Thymus (tissue), 14 donors: ENCODE measurements around the gene ERICH4. TPM values are rescaled to one million over a fixed set of nuclear protein-coding genes. Genes with fewer than 3 reads are reported as not detected.

Source experiments
- DNase-seq, 9 donors: peaks; one replicate each; pipeline ENCODE4 v3.0.0-alpha.2; 2013; ENCODE audit warnings: low spot score in 9 of 9, low read depth in 6 of 9, missing footprints in 1 of 9
- H3K27ac ChIP-seq, 2 donors: one replicate each; pipeline ENCODE4 v1.5.1; 2013; ENCODE audit warnings: control low read depth in 1 of 2, low read depth in 1 of 2, low read length in 1 of 2, mild to moderate bottlenecking in 1 of 2, moderate library complexity in 1 of 2
- H3K27me3 ChIP-seq, 2 donors: one replicate each; pipeline ENCODE4 v1.5.1; 2013; ENCODE audit warnings: low read length in 1 of 2; ENCODE audit not compliant: control insufficient read depth in 2 of 2, insufficient read depth in 1 of 2
- H3K36me3 ChIP-seq, 2 donors: one replicate each; pipeline ENCODE4 v1.5.1; 2013; ENCODE audit warnings: low read length in 1 of 2, mild to moderate bottlenecking in 1 of 2, moderate library complexity in 1 of 2; ENCODE audit not compliant: control insufficient read depth in 2 of 2, insufficient read depth in 2 of 2
- H3K4me1 ChIP-seq, 2 donors: one replicate each; pipeline ENCODE4 v1.5.1; 2013; ENCODE audit warnings: low read length in 2 of 2; ENCODE audit not compliant: control insufficient read depth in 2 of 2, insufficient read depth in 2 of 2
- H3K4me3 ChIP-seq, 2 donors: one replicate each; pipeline ENCODE4 v1.5.1; 2013; ENCODE audit warnings: low read length in 2 of 2, control low read depth in 1 of 2, mild to moderate bottlenecking in 1 of 2
- H3K9me3 ChIP-seq, 2 donors: one replicate each; pipeline ENCODE4 v1.5.1; 2013; ENCODE audit warnings: low read length in 1 of 2, mild to moderate bottlenecking in 1 of 2; ENCODE audit not compliant: control insufficient read depth in 2 of 2, insufficient read depth in 1 of 2
- WGBS: extraction: QIAGEN DNeasy Blood & Tissue Kit; methylation state at CpG from one replicate; pipeline ENCODE4 v1.1.7; 2013; 5-methylcytosine and 5-hydroxymethylcytosine counted together
- long read RNA-seq, 10 donors: transcript quantifications; one replicate each; lab custom pipeline, GENCODE V29; 2026
- polyA plus RNA-seq: library from polyadenylated mRNA; stranded (reverse); fragments of 200-250 nt; gene quantifications from one replicate; pipeline ENCODE4 v1.2.3, GENCODE V29; 2013
- total RNA-seq: library from RNA; stranded (reverse); fragments of 120-200 nt; gene quantifications from one replicate; pipeline ENCODE4 v1.2.4, GENCODE V29; 2013
- donor health status: healthy.

The ERICH4 gene
- total RNA-seq (not detected), polyA plus RNA-seq (0.05 TPM)
- long read RNA-seq, donor 1, result 0 reads
- long read RNA-seq, donor 2, result 0 reads
- long read RNA-seq, donor 3, result 0 reads
- long read RNA-seq, donor 4, result 0 reads
- long read RNA-seq, donor 5, partial matches to known transcripts, result 0 of 2 reads
- long read RNA-seq, donor 5, other reads (novel, unspliced or antisense), result 0 of 2 reads
- long read RNA-seq, donor 6, result 0 reads
- long read RNA-seq, donor 7, result 0 reads
- long read RNA-seq, donor 8, result 0 reads
- long read RNA-seq, donor 9, result 0 reads
- long read RNA-seq, donor 10, result 0 reads

- peaks cover 0 to 6% of the 10 kb centered on the region in 2 donors for H3K27me3 ChIP-seq
- H3K4me3 ChIP-seq, result no peak within 1 kb of the TSS
- no peaks in the 10 kb centered on the region for H3K9me3 ChIP-seq
- peaks cover 4 to 13% of the 10 kb centered on the region in 2 donors for H3K4me1 ChIP-seq
- H3K27ac ChIP-seq, result no peak within 1 kb of the TSS
- DNase-seq, result no peak
- 92% methylated on average over 7 of the region's 7 CpGs for WGBS
- H3K36me3 ChIP-seq, result peaks cover 0 to 5% of the 10 kb centered on the region in 2 donors
These were observed at the start of gene ERICH4 for GRCh38 chr19:41442473-41443355. ERICH4 (plus strand) TSS chr19:41443156; CDS start chr19:41443170, 14 bp downstream.

- Histone ChIP-seq H3K36me3 (peaks cover 11 to 17% of the 10 kb centered on the region in 2 donors), H3K9me3 (no peaks in the 10 kb centered on the region), H3K27ac (no peak overlapping the region), H3K27me3 (no peaks in the 10 kb centered on the region), H3K4me1 (peaks cover 10 to 19% of the 10 kb centered on the region in 2 donors), H3K4me3 (no peak overlapping the region)
- WGBS, result 79% methylated on average over 6 of the region's 6 CpGs
- DNase-seq, result no peak
These were observed 47.6 kb upstream of the ERICH4 start for GRCh38 chr19:41395355-41395754.

- peak; percentile 99 to 100 (median 100) for DNase-seq
- Histone ChIP-seq H3K36me3 (peaks cover 0 to 5% of the 10 kb centered on the region in 2 donors), H3K27ac (peak within 1 kb of the TSS; percentile 81 to 92), H3K27me3 (no peaks in the 10 kb centered on the region), H3K4me1 (peaks cover 10 to 19% of the 10 kb centered on the region in 2 donors), H3K4me3 (peak within 1 kb of the TSS; percentile 71 to 90), H3K9me3 (no peaks in the 10 kb centered on the region)
- under 1% methylated on average over 50 of the region's 50 CpGs for WGBS
These were observed 45.6 kb upstream of the ERICH4 start, which contains the start of the genes BCKDHA and EXOSC5 for GRCh38 chr19:41397086-41398049. BCKDHA (plus strand) TSS chr19:41397818; CDS start chr19:41397828, 10 bp downstream. EXOSC5 (minus strand) TSS chr19:41397359; CDS start chr19:41397328, 31 bp downstream.

GRCh38 chr19:41398050-41398418 is 44.9 kb upstream of the ERICH4 start:
- peak in 1 of 9 donors; percentile 2 for DNase-seq
- Histone ChIP-seq H3K4me3 (peak overlapping the region; percentile 71 to 90), H3K27ac (peak overlapping the region in 1 of 2 donors; percentile 92), H3K36me3 (peaks cover 0 to 8% of the 10 kb centered on the region in 2 donors), H3K27me3 (no peaks in the 10 kb centered on the region), H3K9me3 (no peaks in the 10 kb centered on the region), H3K4me1 (peaks cover 10 to 19% of the 10 kb centered on the region in 2 donors)
- 0% methylated on average over 5 of the region's 5 CpGs for WGBS

- peaks cover 10 to 19% of the 10 kb centered on the region in 2 donors for H3K4me1 ChIP-seq
- H3K27me3 ChIP-seq, result no peaks in the 10 kb centered on the region
- peak overlapping the region; percentile 71 to 90 for H3K4me3 ChIP-seq
- no peaks in the 10 kb centered on the region for H3K9me3 ChIP-seq
- WGBS, result 81% methylated on average over 3 of the region's 3 CpGs
- no peak for DNase-seq
- peaks cover 0 to 13% of the 10 kb centered on the region in 2 donors for H3K36me3 ChIP-seq
- H3K27ac ChIP-seq, result no peak overlapping the region
These were observed 44.4 kb upstream of the ERICH4 start for GRCh38 chr19:41398598-41398997.

GRCh38 chr19:41399091-41399490 is 43.9 kb upstream of the ERICH4 start:
- Histone ChIP-seq H3K36me3 (peaks cover 0 to 15% of the 10 kb centered on the region in 2 donors), H3K27ac (no peak overlapping the region), H3K27me3 (no peaks in the 10 kb centered on the region), H3K9me3 (no peaks in the 10 kb centered on the region), H3K4me3 (no peak overlapping the region), H3K4me1 (peaks cover 10 to 19% of the 10 kb centered on the region in 2 donors)
- DNase-seq, result no peak
- WGBS, result over 99% methylated on average over 3 of the region's 3 CpGs

GRCh38 chr19:41399525-41399924 is 43.4 kb upstream of the ERICH4 start:
- peaks cover 0 to 15% of the 10 kb centered on the region in 2 donors for H3K36me3 ChIP-seq
- H3K4me1 ChIP-seq, result peaks cover 10 to 19% of the 10 kb centered on the region in 2 donors
- no peak for DNase-seq
- no peak overlapping the region for H3K27ac ChIP-seq
- H3K27me3 ChIP-seq, result no peaks in the 10 kb centered on the region
- WGBS, result 96% methylated on average over 2 of the region's 2 CpGs
- no peak overlapping the region for H3K4me3 ChIP-seq
- H3K9me3 ChIP-seq, result no peaks in the 10 kb centered on the region

GRCh38 chr19:41401483-41401882 is 41.5 kb upstream of the ERICH4 start:
- Histone ChIP-seq H3K27me3 (no peaks in the 10 kb centered on the region), H3K4me1 (peaks cover 10 to 16% of the 10 kb centered on the region in 2 donors), H3K4me3 (no peak overlapping the region), H3K27ac (no peak overlapping the region), H3K9me3 (no peaks in the 10 kb centered on the region), H3K36me3 (peaks cover 0 to 15% of the 10 kb centered on the region in 2 donors)
- WGBS, result 89% methylated on average over 4 of the region's 4 CpGs
- DNase-seq, result no peak
